ENCODE measurements around the gene CEP97.
A peak's percentile ranks its signal among the peaks of the same experiment; 100 is the strongest.

Gene CEP97

GRCh38 chr3:101779047-101779821, 54.8 kb downstream of the CEP97 start, which contains the start of gene NXPE3:
Gene NXPE3 (plus strand): TSS chr3:101779211. CDS start chr3:101785597, 6,386 bp downstream.
- DNase-seq, result peak; percentile 93

GRCh38 chr3:101779822-101780381, 55.5 kb downstream of the CEP97 start:
- DNase-seq, result no peak

- no peak for DNase-seq
Observed at GRCh38 chr3:101780661-101781060, 56.2 kb downstream of the CEP97 start.

GRCh38 chr3:101781166-101781565, 56.8 kb downstream of the CEP97 start:
- no peak for DNase-seq

GRCh38 chr3:101784855-101785613, 60.6 kb downstream of the CEP97 start:
- no peak for DNase-seq

GRCh38 chr3:101791778-101792177, 67.4 kb downstream of the CEP97 start:
- DNase-seq, result no peak

- no peak for DNase-seq
Observed at GRCh38 chr3:101796077-101796680, 71.8 kb downstream of the CEP97 start.

GRCh38 chr3:101801174-101801573, 76.8 kb downstream of the CEP97 start:
- no peak for DNase-seq

- DNase-seq, result no peak
Observed at GRCh38 chr3:101802179-101802578, 77.8 kb downstream of the CEP97 start.

GRCh38 chr3:101803173-101803782, 78.9 kb downstream of the CEP97 start:
- DNase-seq, result peak; percentile 54

- DNase-seq, result no peak
Observed at GRCh38 chr3:101803939-101804338, 79.5 kb downstream of the CEP97 start.

GRCh38 chr3:101806491-101806890, 82.1 kb downstream of the CEP97 start:
- DNase-seq, result no peak

GRCh38 chr3:101807888-101808287, 83.5 kb downstream of the CEP97 start:
- no peak for DNase-seq

- peak; percentile 17 for DNase-seq
Observed at GRCh38 chr3:101809178-101810021, 85.0 kb downstream of the CEP97 start.

GRCh38 chr3:101810022-101810418, 85.6 kb downstream of the CEP97 start:
- no peak for DNase-seq

- DNase-seq, result no peak
Observed at GRCh38 chr3:101811875-101812274, 87.5 kb downstream of the CEP97 start.

- no peak for DNase-seq
Observed at GRCh38 chr3:101812895-101813294, 88.5 kb downstream of the CEP97 start.

GRCh38 chr3:101813817-101814440, 89.5 kb downstream of the CEP97 start:
- DNase-seq, result no peak

GRCh38 chr3:101814835-101815234, 90.4 kb downstream of the CEP97 start:
- no peak for DNase-seq

GRCh38 chr3:101816215-101817149, 92.1 kb downstream of the CEP97 start:
- no peak for DNase-seq

Data from effector CD4-positive, alpha-beta T cell (primary cell).